HepG2 (cell line): ENCODE results near the gene DCLK1.

Experiments used
- FOXK2 ChIP-seq: fragments of 450-650 bp; IDR thresholded peaks from 2 replicates; pipeline ENCODE4 v1.6.1; 2016
- HNRNPL ChIP-seq: fragments of 200-400 bp; formaldehyde crosslinking; IDR thresholded peaks from 2 replicates; pipeline ENCODE4 v1.6.1; 2017; ENCODE audit warnings: mild to moderate bottlenecking, low read depth, low read length
- KDM5A ChIP-seq: fragments of 200-600 bp; sonication (generic); IDR thresholded peaks from 2 replicates; pipeline ENCODE4 v1.7.0; 2018; ENCODE audit warnings: antibody characterized with exemption, mild to moderate bottlenecking, low read length, borderline replicate concordance
- MEIS2 ChIP-seq: sonication (generic); formaldehyde crosslinking; IDR thresholded peaks from 2 replicates; pipeline ENCODE4 v1.9.0; 2021; ENCODE audit warnings: mild to moderate bottlenecking, missing genetic modification reagents
- RAD21 ChIP-seq: fragments of 450-650 bp; formaldehyde crosslinking; IDR thresholded peaks from 2 replicates; pipeline ENCODE4 v1.5.0; 2020; ENCODE audit warnings: mild to moderate bottlenecking
- SRSF4 ChIP-seq: fragments of 200-400 bp; formaldehyde crosslinking; IDR thresholded peaks from one replicate; pipeline ENCODE4 v1.6.1; 2018; ENCODE audit warnings: mild to moderate bottlenecking, low read depth, low read length, moderate library complexity; ENCODE audit not compliant: poor library complexity, severe bottlenecking
- ZNF143 ChIP-seq: sonication (generic); formaldehyde crosslinking; IDR thresholded peaks from 2 replicates; pipeline ENCODE4 v1.4.0; 2020; ENCODE audit warnings: missing genetic modification reagents
- ZNF841 ChIP-seq: sonication (generic); formaldehyde crosslinking; IDR thresholded peaks from 2 replicates; pipeline ENCODE4 v1.8.1; 2023; ENCODE audit warnings: missing genetic modification reagents, borderline replicate concordance
- TF ChIP-seq, protein P1 (sequence below): sonication (generic); formaldehyde crosslinking; IDR thresholded peaks from 2 replicates; pipeline ENCODE4 v1.4.0; 2020; ENCODE audit warnings: missing genetic modification reagents

DNA sequence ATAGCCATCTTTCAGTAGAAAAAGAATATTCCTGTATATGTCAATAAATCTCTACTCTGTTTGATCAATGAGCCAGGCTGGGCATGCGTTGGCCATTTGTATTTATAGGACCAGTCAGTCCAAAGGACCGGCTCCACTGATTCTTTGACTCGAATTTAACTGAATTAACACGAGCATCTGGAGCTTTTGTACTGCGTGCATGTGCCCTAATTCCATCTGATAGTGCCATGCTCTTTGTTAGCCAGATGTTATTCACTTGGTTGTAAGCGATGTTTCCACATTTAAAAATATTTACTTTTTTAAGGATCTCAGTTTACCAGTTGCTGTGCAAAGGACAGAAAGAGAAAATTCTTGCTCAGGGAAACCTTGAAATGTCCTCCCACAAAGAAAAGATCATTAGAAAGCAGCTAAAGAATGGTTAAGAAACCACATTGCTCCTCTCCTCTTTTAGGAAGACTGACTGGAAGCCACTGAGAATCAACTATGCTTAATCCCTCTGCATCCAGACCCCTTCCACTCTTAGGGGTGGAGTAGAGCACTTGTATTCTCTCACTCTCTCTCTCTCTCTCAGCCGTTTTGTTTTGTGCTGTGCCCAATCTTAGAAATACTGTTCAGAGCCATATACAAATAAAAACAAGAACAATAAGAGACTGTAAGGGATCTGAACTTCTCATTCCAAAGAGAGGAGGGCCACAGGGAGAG lies 165.8 kb downstream of the DCLK1 start:
- TF ChIP-seq MEIS2 (CRISPR knock-in tag) (no peak), KDM5A (no peak), FOXK2 (no peak), RAD21 (CRISPR knock-in tag) (no peak), SRSF4 (no peak), ZNF841 (CRISPR knock-in tag) (no peak), HNRNPL (no peak), ZNF143 (CRISPR knock-in tag) (no peak)
- TF ChIP-seq, protein P1, sequence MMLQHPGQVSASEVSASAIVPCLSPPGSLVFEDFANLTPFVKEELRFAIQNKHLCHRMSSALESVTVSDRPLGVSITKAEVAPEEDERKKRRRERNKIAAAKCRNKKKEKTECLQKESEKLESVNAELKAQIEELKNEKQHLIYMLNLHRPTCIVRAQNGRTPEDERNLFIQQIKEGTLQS (CRISPR knock-in tag), result no peak
